Neural crest cell (in vitro differentiated cells): Measurements from ENCODE around the gene MEPE. TPM values are rescaled to one million over a fixed set of nuclear protein-coding genes. Genes with fewer than 3 reads are reported as not detected.

ENCODE experiments used
- DNase-seq: peaks from one replicate; pipeline ENCODE4 v3.0.0; 2021; ENCODE audit warnings: low read depth, mixed read lengths, low spot score
- H3K27ac Mint-ChIP-seq: one replicate; pipeline ENCODE4 v1.8.0; 2021; ENCODE audit warnings: mild to moderate bottlenecking, mixed read lengths; ENCODE audit not compliant: unreplicated experiment
- H3K27me3 Mint-ChIP-seq: 2 replicates; pipeline ENCODE4 v1.8.0; 2021; ENCODE audit warnings: low read depth, mild to moderate bottlenecking, mixed read lengths
- H3K36me3 Mint-ChIP-seq: 2 replicates; pipeline ENCODE4 v1.8.0; 2021; ENCODE audit warnings: low read depth, mild to moderate bottlenecking, mixed read lengths
- H3K4me1 Mint-ChIP-seq: 2 replicates; pipeline ENCODE4 v1.8.0; 2021; ENCODE audit warnings: mixed read lengths
- H3K4me3 Mint-ChIP-seq: one replicate; pipeline ENCODE4 v1.8.0; 2021; ENCODE audit warnings: mild to moderate bottlenecking, mixed read lengths
- H3K9me3 Mint-ChIP-seq: 2 replicates; pipeline ENCODE4 v1.8.0; 2021; ENCODE audit warnings: mixed read lengths
- CTCF ChIP-seq: fragments of 200-600 bp; sonication (generic); conservative IDR thresholded peaks from 2 replicates; pipeline ENCODE4 v1.5.0; 2021; ENCODE audit warnings: antibody characterized with exemption, mild to moderate bottlenecking
- total RNA-seq: library from RNA; stranded (reverse); gene quantifications from 2 replicates; pipeline ENCODE4 v1.2.1, GENCODE V29; 2021

The MEPE gene
- total RNA-seq, 1 donor from 2014 or later = not detected

- H3K27me3 Mint-ChIP-seq = no peaks in the 10 kb centered on the region
- H3K9me3 Mint-ChIP-seq = no peaks in the 10 kb centered on the region
- peak overlapping the region; percentile 3 for H3K4me3 Mint-ChIP-seq
- DNase-seq = no peak
- peaks cover 31% of the 10 kb centered on the region for H3K4me1 Mint-ChIP-seq
- H3K36me3 Mint-ChIP-seq = no peaks in the 10 kb centered on the region
- no peak for TF ChIP-seq CTCF
- peak overlapping the region; percentile 90 for H3K27ac Mint-ChIP-seq
These were observed 7.4 kb downstream of the MEPE start for GRCh38 chr4:87840149-87840548.

- DNase-seq = no peak
- Mint-ChIP-seq H3K27me3 (no peaks in the 10 kb centered on the region), H3K9me3 (no peaks in the 10 kb centered on the region), H3K4me1 (peaks cover 26% of the 10 kb centered on the region), H3K36me3 (no peaks in the 10 kb centered on the region), H3K4me3 (no peak overlapping the region), H3K27ac (no peak overlapping the region)
- no peak for TF ChIP-seq CTCF
These were observed 11.2 kb downstream of the MEPE start for GRCh38 chr4:87843936-87844335.

- Mint-ChIP-seq H3K36me3 (no peaks in the 10 kb centered on the region), H3K4me1 (peaks cover 25% of the 10 kb centered on the region), H3K27ac (no peak overlapping the region), H3K9me3 (no peaks in the 10 kb centered on the region), H3K27me3 (no peaks in the 10 kb centered on the region), H3K4me3 (no peak overlapping the region)
- no peak for DNase-seq
- TF ChIP-seq CTCF = no peak
These were observed 11.7 kb downstream of the MEPE start for GRCh38 chr4:87844452-87844851.

GRCh38 chr4:87846226-87846625 is 13.5 kb downstream of the MEPE start:
- Mint-ChIP-seq H3K9me3 (no peaks in the 10 kb centered on the region), H3K36me3 (no peaks in the 10 kb centered on the region), H3K4me3 (no peak overlapping the region), H3K27me3 (no peaks in the 10 kb centered on the region), H3K4me1 (peaks cover 11% of the 10 kb centered on the region), H3K27ac (no peak overlapping the region)
- no peak for TF ChIP-seq CTCF
- no peak for DNase-seq

- H3K27me3 Mint-ChIP-seq = no peaks in the 10 kb centered on the region
- no peak overlapping the region for H3K27ac Mint-ChIP-seq
- H3K9me3 Mint-ChIP-seq = no peaks in the 10 kb centered on the region
- no peaks in the 10 kb centered on the region for H3K36me3 Mint-ChIP-seq
- peaks cover 18% of the 10 kb centered on the region for H3K4me1 Mint-ChIP-seq
- peak; percentile 39 for DNase-seq
- peak; percentile 73 for TF ChIP-seq CTCF
- H3K4me3 Mint-ChIP-seq = peak overlapping the region; percentile 18
These were observed 16.0 kb downstream of the MEPE start for GRCh38 chr4:87848622-87849351.
